ENCODE results near the gene TRIM56. TPM values are rescaled to one million over a fixed set of nuclear protein-coding genes. Genes with fewer than 3 reads are reported as not detected.

Gene TRIM56
- total and polyA plus RNA-seq, 9 of the 15 experiments (the other 6 are each of a cell fraction or from before 2014, with no cell fraction given): 2.0 to 29.7 (median 11.6) TPM

- TF ChIP-seq VEZF1 (CRISPR knock-in tag; IDR thresholded peaks at IDR 0.05) (peak; percentile 91), MAX (CRISPR knock-in tag; IDR thresholded peaks at IDR 0.05) (0 out of 2 replicates have a peak, but pooled peaks have one; percentile 28), GTF2E2 (tag; IDR thresholded peaks at IDR 0.05) (peak; percentile 91), NFXL1 (CRISPR knock-in tag; IDR thresholded peaks at IDR 0.05) (no peak), STAT5B (CRISPR knock-in tag; IDR thresholded peaks at IDR 0.05) (no peak), KDM5B (IDR thresholded peaks at IDR 0.05; ENCODE audit: insufficient replicate concordance, low read depth, low read length) (peak; percentile 22), ZNF589 (CRISPR knock-in tag; IDR thresholded peaks at IDR 0.05; ENCODE audit: low read depth) (peak; percentile 73; the same call in 1 of the 2 replicates), NKRF (IDR thresholded peaks at IDR 0.05; ENCODE audit: borderline replicate concordance) (peak; percentile 92), DPF2 (IDR thresholded peaks at IDR 0.05) (peak; percentile 43; the same call in 1 of the 2 replicates), CCNT2 (IDR thresholded peaks at IDR 0.05; ENCODE audit: borderline replicate concordance, extremely low read depth, insufficient read length, low read depth, low read length) (peak; percentile 36), SAP30 (IDR thresholded peaks at IDR 0.05; ENCODE audit: borderline replicate concordance, insufficient read depth, low read depth, low read length, poor library complexity, severe bottlenecking) (peak; percentile 5), HDAC2 (IDR thresholded peaks at IDR 0.05) (peak; percentile 74), SMARCA4 (IDR thresholded peaks at IDR 0.05) (peak; percentile 55; the same call in 1 of the 2 replicates), MAZ (CRISPR knock-in tag; conservative IDR thresholded peaks at IDR 0.05 in 1 of 2, IDR thresholded peaks at IDR 0.05 in 1 of 2) (peak; percentile 87 to 99), DACH1 (IDR thresholded peaks at IDR 0.05; ENCODE audit: partially characterized antibody) (peak; percentile 68), LCOR (CRISPR knock-in tag; IDR thresholded peaks at IDR 0.05) (0 out of 2 replicates have a peak, but pooled peaks have one; percentile 36), ZNF316 (IDR thresholded peaks at IDR 0.05) (peak; percentile 24; the same call in 1 of the 2 replicates), SRSF1 (IDR thresholded peaks at IDR 0.05; ENCODE audit: low read depth, low read length) (no peak), ZNF785 (CRISPR knock-in tag; IDR thresholded peaks at IDR 0.05) (no peak), MAFK (IDR thresholded peaks at IDR 0.05; ENCODE audit: low read length) (no peak), TRIM24 (IDR thresholded peaks at IDR 0.05) (peak; percentile 56 to 74; a peak in 1 of 4 replicates)
These were observed at the start of gene TRIM56 (continued) for GRCh38 chr7:101085162-101085964.

Measured in K562 (cell line).